Astrocyte (in vitro differentiated cells and primary cell): ENCODE measurements around the gene ZP1.

Experiments used
- CTCF ChIP-seq: IDR thresholded peaks from 2 replicates; pipeline ENCODE4 v1.5.1; 2011; ENCODE audit warnings: low read depth, mild to moderate bottlenecking, inconsistent platforms, low read length, moderate library complexity; ENCODE audit not compliant: insufficient read depth
- EZH2 ChIP-seq: IDR thresholded peaks from 2 replicates; pipeline ENCODE4 v1.6.1; 2012; ENCODE audit warnings: mild to moderate bottlenecking, low read length, inconsistent platforms; ENCODE audit not compliant: insufficient read depth

GRCh38 chr11:60864856-60865513 is 2.4 kb upstream of the ZP1 start:
- TF ChIP-seq CTCF (no peak), EZH2 (no peak)
